DOHH2 (cell line): Measurements from ENCODE around the gene MANEAL.

Source experiments
- EZH2phosphoT487 ChIP-seq: fragments of 200-600 bp; sonication (generic); IDR thresholded peaks from 2 replicates; pipeline ENCODE4 v1.6.1; 2017; ENCODE audit warnings: borderline replicate concordance, mild to moderate bottlenecking, antibody characterized with exemption, low read length, moderate library complexity, mixed read lengths
- TF ChIP-seq, protein P1 (sequence below): fragments of 200-600 bp; sonication (generic); IDR thresholded peaks from one replicate; pipeline ENCODE4 v1.5.1; 2014; ENCODE audit warnings: antibody characterized with exemption, mild to moderate bottlenecking, low read depth, low read length; ENCODE audit not compliant: poor library complexity, severe bottlenecking

- TF ChIP-seq, protein P1, sequence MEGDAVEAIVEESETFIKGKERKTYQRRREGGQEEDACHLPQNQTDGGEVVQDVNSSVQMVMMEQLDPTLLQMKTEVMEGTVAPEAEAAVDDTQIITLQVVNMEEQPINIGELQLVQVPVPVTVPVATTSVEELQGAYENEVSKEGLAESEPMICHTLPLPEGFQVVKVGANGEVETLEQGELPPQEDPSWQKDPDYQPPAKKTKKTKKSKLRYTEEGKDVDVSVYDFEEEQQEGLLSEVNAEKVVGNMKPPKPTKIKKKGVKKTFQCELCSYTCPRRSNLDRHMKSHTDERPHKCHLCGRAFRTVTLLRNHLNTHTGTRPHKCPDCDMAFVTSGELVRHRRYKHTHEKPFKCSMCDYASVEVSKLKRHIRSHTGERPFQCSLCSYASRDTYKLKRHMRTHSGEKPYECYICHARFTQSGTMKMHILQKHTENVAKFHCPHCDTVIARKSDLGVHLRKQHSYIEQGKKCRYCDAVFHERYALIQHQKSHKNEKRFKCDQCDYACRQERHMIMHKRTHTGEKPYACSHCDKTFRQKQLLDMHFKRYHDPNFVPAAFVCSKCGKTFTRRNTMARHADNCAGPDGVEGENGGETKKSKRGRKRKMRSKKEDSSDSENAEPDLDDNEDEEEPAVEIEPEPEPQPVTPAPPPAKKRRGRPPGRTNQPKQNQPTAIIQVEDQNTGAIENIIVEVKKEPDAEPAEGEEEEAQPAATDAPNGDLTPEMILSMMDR: no peak
- TF ChIP-seq EZH2phosphoT487: no peak
Observed at GRCh38 chr1:37767488-37767887, 26.2 kb upstream of the MANEAL start.
